Adrenal gland (tissue), 5 donors: ENCODE data around the gene THADA.

Experiments
- POLR2A ChIP-seq, 2 donors: fragments of 450-650 bp; IDR thresholded peaks; one replicate each; pipeline ENCODE4 v1.6.1; 2017; ENCODE audit warnings: antibody characterized with exemption in 2 of 2, mild to moderate bottlenecking in 2 of 2, moderate library complexity in 1 of 2
- TF ChIP-seq, protein P1 (sequence below), 6 experiments: fragments of 450-650 bp in 4 of 6; fragments of 200-600 bp in 2 of 6; sonication (generic) in 1 of 6; IDR thresholded peaks; 1 replicate in 5 of 6; 2 replicates in 1 of 6; pipeline versions ENCODE4 v1.5.1 to v1.8.0; 2016 to 2021; ENCODE audit warnings: antibody characterized with exemption in 6 of 6, mild to moderate bottlenecking in 2 of 6, moderate library complexity in 1 of 6
- donor health status: DM: no; HTN: no; CAD: no.

GRCh38 chr2:43313642-43314017 is 282.2 kb downstream of the THADA start:
- TF ChIP-seq, protein P1, sequence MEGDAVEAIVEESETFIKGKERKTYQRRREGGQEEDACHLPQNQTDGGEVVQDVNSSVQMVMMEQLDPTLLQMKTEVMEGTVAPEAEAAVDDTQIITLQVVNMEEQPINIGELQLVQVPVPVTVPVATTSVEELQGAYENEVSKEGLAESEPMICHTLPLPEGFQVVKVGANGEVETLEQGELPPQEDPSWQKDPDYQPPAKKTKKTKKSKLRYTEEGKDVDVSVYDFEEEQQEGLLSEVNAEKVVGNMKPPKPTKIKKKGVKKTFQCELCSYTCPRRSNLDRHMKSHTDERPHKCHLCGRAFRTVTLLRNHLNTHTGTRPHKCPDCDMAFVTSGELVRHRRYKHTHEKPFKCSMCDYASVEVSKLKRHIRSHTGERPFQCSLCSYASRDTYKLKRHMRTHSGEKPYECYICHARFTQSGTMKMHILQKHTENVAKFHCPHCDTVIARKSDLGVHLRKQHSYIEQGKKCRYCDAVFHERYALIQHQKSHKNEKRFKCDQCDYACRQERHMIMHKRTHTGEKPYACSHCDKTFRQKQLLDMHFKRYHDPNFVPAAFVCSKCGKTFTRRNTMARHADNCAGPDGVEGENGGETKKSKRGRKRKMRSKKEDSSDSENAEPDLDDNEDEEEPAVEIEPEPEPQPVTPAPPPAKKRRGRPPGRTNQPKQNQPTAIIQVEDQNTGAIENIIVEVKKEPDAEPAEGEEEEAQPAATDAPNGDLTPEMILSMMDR (IDR thresholded peaks at IDR 0.05): no peak
- no peak for TF ChIP-seq POLR2A (IDR thresholded peaks at IDR 0.05)
